Fibroblast of mammary gland (primary cell): ENCODE results near the gene PIK3CA.
"Not testable (repeated sequence)": the region's sequence is repeated elsewhere in the genome, so short reads cannot be mapped to it uniquely, and the experiment has no call there.

Source experiments
- DNase-seq: peaks from one replicate; pipeline ENCODE4 v3.0.0-alpha.2; 2010; ENCODE audit warnings: low read depth
- H3K4me3 ChIP-seq: 2 replicates; pipeline ENCODE4 v1.5.1; 2011; ENCODE audit warnings: low read depth, mild to moderate bottlenecking, low read length, moderate library complexity; ENCODE audit not compliant: control insufficient read depth
- CTCF ChIP-seq: conservative IDR thresholded peaks from 2 replicates; pipeline ENCODE4 v1.5.1; 2011; ENCODE audit warnings: low read depth, low read length, inconsistent platforms; ENCODE audit not compliant: control insufficient read depth, insufficient read depth

PIK3CA gene

GRCh38 chr3:179223548-179223947 lies 75.4 kb downstream of the PIK3CA start:
- no peak for DNase-seq
- H3K4me3 ChIP-seq, result no peak overlapping the region
- no peak for TF ChIP-seq CTCF

- no peak for TF ChIP-seq CTCF
- no peak overlapping the region for H3K4me3 ChIP-seq
- DNase-seq, result no peak
These were observed 76.4 kb downstream of the PIK3CA start for GRCh38 chr3:179224584-179224983.

- H3K4me3 ChIP-seq, result no peak overlapping the region
- DNase-seq, result peak; percentile 33
- no peak for TF ChIP-seq CTCF
These were observed 79.2 kb downstream of the PIK3CA start for GRCh38 chr3:179227349-179227748.

- no peak for TF ChIP-seq CTCF
- no peak for DNase-seq
- no peak overlapping the region for H3K4me3 ChIP-seq
These were observed 81.0 kb downstream of the PIK3CA start for GRCh38 chr3:179229177-179229576.

GRCh38 chr3:179233043-179233442 lies 84.9 kb downstream of the PIK3CA start:
- DNase-seq, result no peak
- H3K4me3 ChIP-seq, result no peak overlapping the region
- no peak for TF ChIP-seq CTCF

- peak; percentile 7 for DNase-seq
- no peak for TF ChIP-seq CTCF
- H3K4me3 ChIP-seq, result no peak overlapping the region
These were observed 86.0 kb downstream of the PIK3CA start for GRCh38 chr3:179234199-179234598.

- no peak overlapping the region for H3K4me3 ChIP-seq
- no peak for DNase-seq
- TF ChIP-seq CTCF, result no peak
These were observed 88.6 kb downstream of the PIK3CA start for GRCh38 chr3:179236669-179237301.

- H3K4me3 ChIP-seq, DNase-seq: not testable (repeated sequence)
These were observed 92.1 kb downstream of the PIK3CA start for GRCh38 chr3:179240299-179240698.

GRCh38 chr3:179242859-179243258 lies 94.7 kb downstream of the PIK3CA start:
- DNase-seq, H3K4me3 ChIP-seq: not testable (repeated sequence)
